ENCODE data around the gene BTBD8.
"Not testable (repeated sequence)": the region's sequence is repeated elsewhere in the genome, so short reads cannot be mapped to it uniquely, and the experiment has no call there.

BTBD8 gene

GRCh38 chr1:92080128-92080985 is at the start of gene BTBD8:
BTBD8 (plus strand) TSS chr1:92080345; CDS start chr1:92080572, 227 bp downstream.
- Histone ChIP-seq H3K36me3 (ENCODE audit: insufficient read depth, low read length) (no peaks in the 10 kb centered on the region), H3K4me1 (ENCODE audit: insufficient read depth, low read length) (no peaks in the 10 kb centered on the region), H3K9ac (ENCODE audit: low read depth, low read length) (peak within 1 kb of the TSS; percentile 89), H3K9me3 (ENCODE audit: control insufficient read depth, insufficient read depth, low read length) (no peaks in the 10 kb centered on the region)

DNA sequence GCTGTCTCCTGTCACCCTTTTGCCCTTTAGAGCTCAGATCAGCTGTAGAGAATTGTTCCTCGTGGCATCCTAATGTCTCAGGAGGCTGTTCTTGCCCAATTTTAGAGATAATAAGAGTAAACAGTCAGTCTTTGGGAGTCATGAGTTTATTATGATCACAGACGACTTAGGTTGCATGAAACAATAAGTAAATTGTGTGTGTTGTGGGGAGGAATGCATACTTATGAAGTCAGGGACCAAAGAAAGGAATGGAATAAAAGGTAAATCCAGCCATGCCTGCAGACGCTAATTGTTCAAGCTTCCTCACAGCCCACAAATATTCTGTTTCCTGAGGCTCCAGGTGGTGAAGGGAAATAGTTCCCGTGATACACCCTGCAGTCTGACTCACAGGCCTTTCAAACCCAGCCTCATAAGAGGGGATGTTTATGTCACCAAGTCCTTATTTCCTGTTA is 49.5 kb upstream of the BTBD8 start:
- Histone ChIP-seq H3K36me3 (ENCODE audit: insufficient read depth, low read length) (no peaks in the 10 kb centered on the region), H3K4me1 (ENCODE audit: insufficient read depth, low read length) (peaks cover 7% of the 10 kb centered on the region), H3K9ac (ENCODE audit: low read depth, low read length) (peak overlapping the region; percentile 50; the same call in 1 of the 2 replicates), H3K9me3 (ENCODE audit: control insufficient read depth, insufficient read depth, low read length) (no peaks in the 10 kb centered on the region)

DNA sequence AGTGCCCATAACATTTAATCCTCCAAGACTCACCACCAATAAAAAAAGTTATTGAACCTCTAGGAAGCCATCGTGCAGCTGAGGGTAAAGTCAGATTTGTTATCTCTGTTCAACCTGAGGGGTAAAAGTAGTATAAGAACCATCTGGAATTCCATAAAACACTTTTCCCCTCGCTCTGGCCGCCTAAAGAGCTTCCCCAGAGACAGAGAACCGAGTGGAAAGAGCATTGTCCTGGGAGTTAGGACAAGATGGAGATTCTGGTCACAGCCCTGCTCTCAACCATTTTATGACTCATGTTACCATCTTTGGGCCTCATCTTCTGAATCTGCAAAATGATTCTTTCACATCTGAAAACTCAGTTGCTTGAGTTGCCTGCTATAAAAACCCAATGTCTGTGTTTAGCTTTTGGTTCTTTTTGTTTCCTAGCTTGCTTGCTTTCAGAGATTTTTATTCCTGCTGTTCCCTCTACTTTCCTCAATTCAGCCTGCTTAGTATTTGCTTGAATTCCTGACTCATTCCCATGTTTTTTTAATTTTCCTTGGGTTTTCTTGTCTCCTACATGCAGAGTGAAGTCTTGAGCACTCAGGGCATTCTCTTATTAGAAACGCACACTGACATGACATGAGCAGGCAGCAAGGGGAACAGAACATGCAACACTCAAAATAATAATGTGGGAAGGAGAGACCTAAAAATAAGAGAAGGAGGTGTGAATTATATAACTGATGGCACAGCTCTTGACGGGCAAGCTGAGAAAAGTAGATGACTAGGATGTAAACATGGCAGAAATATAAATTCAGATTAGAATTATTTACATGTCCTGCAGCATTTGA is 48.6 kb upstream of the BTBD8 start:
- no peaks in the 10 kb centered on the region for H3K36me3 ChIP-seq (ENCODE audit: insufficient read depth, low read length)
- H3K9me3 ChIP-seq (ENCODE audit: control insufficient read depth, insufficient read depth, low read length): no peaks in the 10 kb centered on the region
- no peak overlapping the region for H3K9ac ChIP-seq (ENCODE audit: low read depth, low read length)
- H3K4me1 ChIP-seq (ENCODE audit: insufficient read depth, low read length): peaks cover 7% of the 10 kb centered on the region

- H3K9me3 ChIP-seq (ENCODE audit: control insufficient read depth, insufficient read depth, low read length): no peaks in the 10 kb centered on the region
- peaks cover 8% of the 10 kb centered on the region for H3K4me1 ChIP-seq (ENCODE audit: insufficient read depth, low read length)
- no peaks in the 10 kb centered on the region for H3K36me3 ChIP-seq (ENCODE audit: insufficient read depth, low read length)
- no peak overlapping the region for H3K9ac ChIP-seq (ENCODE audit: low read depth, low read length)
Observed at GRCh38 chr1:92037400-92037799, 42.7 kb upstream of the BTBD8 start.

DNA sequence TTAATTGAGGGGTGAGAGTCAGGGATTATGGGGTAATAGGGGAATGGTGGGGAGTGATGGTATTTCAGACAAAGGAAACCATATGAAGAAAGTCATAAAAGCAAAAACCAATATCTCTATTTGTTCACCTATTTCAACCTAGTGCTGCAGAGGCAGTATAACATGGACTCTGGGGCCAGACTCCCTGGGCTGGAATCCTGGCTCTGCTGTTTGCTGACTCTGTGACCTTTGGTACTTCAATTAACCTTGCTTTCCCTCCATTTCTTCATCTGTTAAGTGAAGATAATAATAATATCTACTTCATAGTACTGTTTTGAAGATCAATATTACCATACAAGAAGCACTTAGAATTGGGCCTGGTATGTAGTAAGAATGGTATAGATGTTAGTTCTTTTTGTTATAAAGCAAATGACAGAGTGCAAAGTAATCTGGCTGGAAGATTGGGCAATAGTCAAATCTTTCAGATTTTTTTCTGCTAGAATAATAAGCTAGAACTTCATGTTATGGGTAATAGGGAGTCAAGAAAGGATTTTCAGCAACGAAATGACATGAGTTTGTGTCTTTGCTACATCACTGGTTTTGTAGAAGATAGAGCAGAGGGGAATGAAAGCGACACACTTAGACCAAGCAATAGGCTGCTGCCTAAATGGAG is 41.3 kb upstream of the BTBD8 start:
- no peaks in the 10 kb centered on the region for H3K36me3 ChIP-seq (ENCODE audit: insufficient read depth, low read length)
- peaks cover 8% of the 10 kb centered on the region for H3K4me1 ChIP-seq (ENCODE audit: insufficient read depth, low read length)
- H3K9me3 ChIP-seq (ENCODE audit: control insufficient read depth, insufficient read depth, low read length): no peaks in the 10 kb centered on the region
- H3K9ac ChIP-seq (ENCODE audit: low read depth, low read length): no peak overlapping the region

- no peaks in the 10 kb centered on the region for H3K36me3 ChIP-seq (ENCODE audit: insufficient read depth, low read length)
- no peaks in the 10 kb centered on the region for H3K9me3 ChIP-seq (ENCODE audit: control insufficient read depth, insufficient read depth, low read length)
- no peak overlapping the region for H3K9ac ChIP-seq (ENCODE audit: low read depth, low read length)
- peaks cover 8% of the 10 kb centered on the region for H3K4me1 ChIP-seq (ENCODE audit: insufficient read depth, low read length)
Observed at GRCh38 chr1:92040971-92041370, 39.2 kb upstream of the BTBD8 start.

DNA sequence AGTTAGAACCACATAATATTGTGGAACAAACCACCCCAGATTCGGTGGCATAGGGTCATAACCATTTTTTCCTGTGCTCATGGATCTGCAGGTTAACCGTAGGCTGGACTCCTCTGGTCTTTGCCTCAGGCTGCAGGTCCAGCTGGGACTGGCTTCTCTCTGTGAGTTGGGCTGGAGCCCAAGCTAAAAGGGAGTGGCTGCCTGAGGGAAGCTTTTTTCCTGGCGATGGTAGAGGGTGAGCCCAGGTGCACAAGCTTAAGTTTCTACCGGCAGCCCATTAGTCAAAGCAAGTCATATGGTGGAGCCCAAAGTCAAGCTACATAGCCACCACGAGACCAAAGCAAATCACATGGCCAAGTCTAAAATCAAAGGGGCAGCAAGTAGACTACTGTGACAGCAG is 36.5 kb upstream of the BTBD8 start:
- Histone ChIP-seq H3K9me3 (ENCODE audit: control insufficient read depth, insufficient read depth, low read length) (no peaks in the 10 kb centered on the region), H3K36me3 (ENCODE audit: insufficient read depth, low read length) (no peaks in the 10 kb centered on the region), H3K9ac (ENCODE audit: low read depth, low read length) (no peak overlapping the region)

DNA sequence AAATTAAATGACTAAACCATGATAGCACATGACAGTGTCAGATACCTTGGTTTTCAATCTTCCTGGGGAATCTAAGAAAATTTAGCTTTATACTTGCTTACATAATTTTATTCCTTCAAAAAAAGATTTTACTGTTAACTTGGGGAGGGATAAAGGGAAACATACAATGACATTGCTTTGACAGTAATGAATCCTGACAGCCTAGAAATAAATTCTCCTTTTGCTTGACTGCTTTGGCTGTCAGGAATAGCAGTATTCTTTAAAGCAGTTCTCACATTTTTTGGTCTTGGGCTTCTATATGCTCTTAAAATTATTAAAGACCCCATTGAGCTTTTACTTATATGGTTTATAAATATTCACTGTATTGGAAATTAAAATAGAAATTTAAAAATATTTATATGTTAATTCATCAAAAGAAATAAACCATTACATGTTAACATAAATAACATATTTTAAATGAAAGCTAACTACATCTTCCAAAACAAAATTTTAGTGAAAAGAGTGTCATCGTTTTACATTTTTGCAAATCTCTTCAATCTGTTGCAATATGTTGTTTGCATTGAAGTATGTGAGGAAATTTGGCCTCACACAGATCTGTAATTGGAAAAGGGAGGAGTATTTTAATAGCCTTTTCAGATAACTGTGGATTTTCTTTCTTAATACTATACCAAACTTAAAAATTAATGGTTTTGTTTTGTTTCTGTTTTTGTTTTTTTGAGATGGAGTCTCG is 34.2 kb upstream of the BTBD8 start:
- H3K36me3 ChIP-seq (ENCODE audit: insufficient read depth, low read length): no peaks in the 10 kb centered on the region
- H3K9me3 ChIP-seq (ENCODE audit: control insufficient read depth, insufficient read depth, low read length): no peaks in the 10 kb centered on the region
- H3K4me1 ChIP-seq (ENCODE audit: insufficient read depth, low read length): no peaks in the 10 kb centered on the region
- no peak overlapping the region for H3K9ac ChIP-seq (ENCODE audit: low read depth, low read length)

More for the DNA sequence above, 36.5 kb upstream of the BTBD8 start:
- no peaks in the 10 kb centered on the region for H3K4me1 ChIP-seq (ENCODE audit: insufficient read depth, low read length)

DNA sequence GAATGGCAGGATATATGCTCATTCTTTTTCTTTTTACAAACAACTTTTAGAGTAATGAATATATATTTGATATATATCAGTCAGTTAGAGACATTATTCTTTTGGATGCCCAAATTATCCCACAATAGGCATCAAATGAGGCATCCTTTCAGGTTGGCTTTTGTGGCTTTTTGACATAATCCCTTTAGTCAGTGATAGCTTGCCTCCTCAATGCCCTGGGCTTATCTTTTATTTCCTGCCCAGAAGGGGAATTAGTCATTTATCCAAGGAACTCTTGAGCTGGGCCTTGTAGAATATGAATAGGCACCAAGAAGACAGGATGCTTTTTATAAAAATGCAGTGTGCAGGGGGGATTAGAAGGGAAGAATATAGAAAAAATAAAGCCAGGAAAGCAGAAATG is 28.2 kb upstream of the BTBD8 start:
- Histone ChIP-seq H3K9me3 (ENCODE audit: control insufficient read depth, insufficient read depth, low read length) (no peaks in the 10 kb centered on the region), H3K36me3 (ENCODE audit: insufficient read depth, low read length) (no peaks in the 10 kb centered on the region), H3K4me1 (ENCODE audit: insufficient read depth, low read length) (no peaks in the 10 kb centered on the region), H3K9ac (ENCODE audit: low read depth, low read length) (no peak overlapping the region)

- no peaks in the 10 kb centered on the region for H3K4me1 ChIP-seq (ENCODE audit: insufficient read depth, low read length)
- H3K9ac ChIP-seq (ENCODE audit: low read depth, low read length): no peak overlapping the region
- H3K9me3 ChIP-seq (ENCODE audit: control insufficient read depth, insufficient read depth, low read length): no peaks in the 10 kb centered on the region
- H3K36me3 ChIP-seq (ENCODE audit: insufficient read depth, low read length): no peaks in the 10 kb centered on the region
Observed at GRCh38 chr1:92065042-92065441, 15.1 kb upstream of the BTBD8 start.

DNA sequence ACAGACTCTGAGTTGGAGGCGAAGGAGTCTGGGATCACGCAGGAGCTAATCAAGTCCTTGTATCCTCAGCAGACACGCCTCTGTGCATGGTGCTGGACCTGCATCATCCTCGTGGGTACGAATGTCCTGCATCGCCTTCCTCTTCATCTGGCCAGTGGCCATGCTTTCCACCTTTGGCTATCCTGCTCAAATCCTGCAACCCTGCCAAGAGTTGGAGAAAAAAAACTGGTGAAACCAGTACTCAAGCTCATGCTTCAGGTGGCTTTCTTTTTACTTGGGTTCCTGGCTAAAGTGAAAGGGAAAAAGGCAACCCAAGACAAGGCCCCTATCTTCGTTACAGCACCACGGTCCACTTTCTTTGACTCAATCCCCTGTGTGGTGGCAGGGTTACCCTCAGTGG is 13.8 kb upstream of the BTBD8 start:
- no peaks in the 10 kb centered on the region for H3K36me3 ChIP-seq (ENCODE audit: insufficient read depth, low read length)
- no peak overlapping the region for H3K9ac ChIP-seq (ENCODE audit: low read depth, low read length)
- no peaks in the 10 kb centered on the region for H3K4me1 ChIP-seq (ENCODE audit: insufficient read depth, low read length)
- H3K9me3 ChIP-seq (ENCODE audit: control insufficient read depth, insufficient read depth, low read length): no peaks in the 10 kb centered on the region

- Histone ChIP-seq H3K4me1 (ENCODE audit: insufficient read depth, low read length) (no peaks in the 10 kb centered on the region), H3K36me3 (ENCODE audit: insufficient read depth, low read length) (no peaks in the 10 kb centered on the region), H3K9me3 (ENCODE audit: control insufficient read depth, insufficient read depth, low read length) (no peaks in the 10 kb centered on the region), H3K9ac (ENCODE audit: low read depth, low read length) (no peak overlapping the region)
Observed at GRCh38 chr1:92070892-92071291, 9.3 kb upstream of the BTBD8 start.

GRCh38 chr1:92074446-92074845 is 5.7 kb upstream of the BTBD8 start:
- not testable (repeated sequence) for H3K36me3 ChIP-seq (ENCODE audit: insufficient read depth, low read length); H3K4me1 ChIP-seq (ENCODE audit: insufficient read depth, low read length); H3K9me3 ChIP-seq (ENCODE audit: control insufficient read depth, insufficient read depth, low read length); H3K9ac ChIP-seq (ENCODE audit: low read depth, low read length)

GRCh38 chr1:92075311-92075710 is 4.8 kb upstream of the BTBD8 start, which contains the start of gene SETSIP:
SETSIP (minus strand) TSS chr1:92075411; CDS start chr1:92075411, 0 bp downstream.
- no peak within 1 kb of the TSS for H3K9ac ChIP-seq (ENCODE audit: low read depth, low read length)

More at GRCh38 chr1:92075311-92075710, 4.8 kb upstream of the BTBD8 start, which contains the start of gene SETSIP:
- Histone ChIP-seq H3K4me1 (ENCODE audit: insufficient read depth, low read length) (no peaks in the 10 kb centered on the region), H3K36me3 (ENCODE audit: insufficient read depth, low read length) (no peaks in the 10 kb centered on the region), H3K9me3 (ENCODE audit: control insufficient read depth, insufficient read depth, low read length) (no peaks in the 10 kb centered on the region)
